ENCODE results near the gene PTPA.
"Not testable (repeated sequence)": the region's sequence is repeated elsewhere in the genome, so short reads cannot be mapped to it uniquely, and the experiment has no call there.

The PTPA gene

GRCh38 chr9:129194221-129194620, 83.0 kb downstream of the PTPA start:
- H3K79me2 ChIP-seq (ENCODE audit: low read length), result no peaks in the 10 kb centered on the region
- H3K4me1 ChIP-seq (ENCODE audit: low read length), result no peaks in the 10 kb centered on the region
- TF ChIP-seq CTCF (IDR thresholded peaks at IDR 0.05; ENCODE audit: low read depth, low read length) (no peak), EZH2phosphoT487 (IDR thresholded peaks at IDR 0.05; ENCODE audit: low read depth) (no peak)
- H3K27ac ChIP-seq (ENCODE audit: low read length), result no peak overlapping the region
- no peak overlapping the region for H3K4me3 ChIP-seq (ENCODE audit: low read length)
- H3K9ac ChIP-seq (ENCODE audit: low read length), result no peak overlapping the region
- H4K20me1 ChIP-seq (ENCODE audit: insufficient read depth, low read length), result no peaks in the 10 kb centered on the region
- H3K4me2 ChIP-seq (ENCODE audit: low read length), result no peak overlapping the region
- peaks cover 15% of the 10 kb centered on the region; the same call in 1 of the 2 replicates for H3K27me3 ChIP-seq (ENCODE audit: low read depth, low read length)
- no peaks in the 10 kb centered on the region for H3K9me3 ChIP-seq (ENCODE audit: insufficient read depth, low read length)
- no peak overlapping the region for H2AFZ ChIP-seq (ENCODE audit: low read depth, low read length)
- no peaks in the 10 kb centered on the region for H3K36me3 ChIP-seq (replicated peaks; ENCODE audit: low read depth, low read length)

GRCh38 chr9:129195606-129196005, 84.4 kb downstream of the PTPA start:
- no peak overlapping the region for H3K27ac ChIP-seq (ENCODE audit: low read length)
- H3K4me2 ChIP-seq (ENCODE audit: low read length), result no peak overlapping the region
- TF ChIP-seq CTCF (IDR thresholded peaks at IDR 0.05; ENCODE audit: low read depth, low read length), result no peak
- no peak for TF ChIP-seq EZH2phosphoT487 (IDR thresholded peaks at IDR 0.05; ENCODE audit: low read depth)
- H2AFZ ChIP-seq (ENCODE audit: low read depth, low read length), result no peak overlapping the region
- H4K20me1 ChIP-seq (ENCODE audit: insufficient read depth, low read length), result no peaks in the 10 kb centered on the region
- peaks cover 15% of the 10 kb centered on the region; the same call in 1 of the 2 replicates for H3K27me3 ChIP-seq (ENCODE audit: low read depth, low read length)
- H3K9me3 ChIP-seq (ENCODE audit: insufficient read depth, low read length), result no peaks in the 10 kb centered on the region
- no peaks in the 10 kb centered on the region for H3K36me3 ChIP-seq (replicated peaks; ENCODE audit: low read depth, low read length)
- H3K4me1 ChIP-seq (ENCODE audit: low read length), result no peaks in the 10 kb centered on the region
- no peak overlapping the region for H3K4me3 ChIP-seq (ENCODE audit: low read length)
- no peak overlapping the region for H3K9ac ChIP-seq (ENCODE audit: low read length)
- H3K79me2 ChIP-seq (ENCODE audit: low read length), result no peaks in the 10 kb centered on the region

GRCh38 chr9:129197045-129197444, 85.8 kb downstream of the PTPA start:
- H3K27me3 ChIP-seq (ENCODE audit: low read depth, low read length), result peaks cover 15% of the 10 kb centered on the region; the same call in 1 of the 2 replicates
- not testable (repeated sequence) for H3K9ac ChIP-seq (ENCODE audit: low read length); H3K79me2 ChIP-seq (ENCODE audit: low read length); H3K9me3 ChIP-seq (ENCODE audit: insufficient read depth, low read length); H4K20me1 ChIP-seq (ENCODE audit: insufficient read depth, low read length); H3K4me3 ChIP-seq (ENCODE audit: low read length); H3K27ac ChIP-seq (ENCODE audit: low read length); H2AFZ ChIP-seq (ENCODE audit: low read depth, low read length); H3K4me1 ChIP-seq (ENCODE audit: low read length); H3K4me2 ChIP-seq (ENCODE audit: low read length); H3K36me3 ChIP-seq (replicated peaks; ENCODE audit: low read depth, low read length)

- no peak overlapping the region for H3K27ac ChIP-seq (ENCODE audit: low read length)
- H2AFZ ChIP-seq (ENCODE audit: low read depth, low read length), result no peak overlapping the region
- H3K36me3 ChIP-seq (replicated peaks; ENCODE audit: low read depth, low read length), result no peaks in the 10 kb centered on the region
- H3K4me1 ChIP-seq (ENCODE audit: low read length), result peaks cover 3% of the 10 kb centered on the region; the same call in 1 of the 2 replicates
- H3K9ac ChIP-seq (ENCODE audit: low read length), result no peak overlapping the region
- H3K4me3 ChIP-seq (ENCODE audit: low read length), result no peak overlapping the region
- TF ChIP-seq CTCF (IDR thresholded peaks at IDR 0.05; ENCODE audit: low read depth, low read length), result no peak
- H3K4me2 ChIP-seq (ENCODE audit: low read length), result no peak overlapping the region
- no peaks in the 10 kb centered on the region for H3K79me2 ChIP-seq (ENCODE audit: low read length)
- H4K20me1 ChIP-seq (ENCODE audit: insufficient read depth, low read length), result no peaks in the 10 kb centered on the region
- H3K27me3 ChIP-seq (ENCODE audit: low read depth, low read length), result peaks cover 8% of the 10 kb centered on the region; the same call in 1 of the 2 replicates
- H3K9me3 ChIP-seq (ENCODE audit: insufficient read depth, low read length), result no peaks in the 10 kb centered on the region
These were observed 86.7 kb downstream of the PTPA start for GRCh38 chr9:129197978-129198318.
